CD4-positive, alpha-beta T cell treated with Interleukin-6 at 100 ng/mL for 8 hours (primary cell): Measurements from ENCODE around the gene LGI1.

Source experiments
- DNase-seq: peaks from one replicate; pipeline ENCODE4 v3.0.0-alpha.2; 2020; ENCODE audit warnings: mixed read lengths, low spot score

Gene LGI1

DNA sequence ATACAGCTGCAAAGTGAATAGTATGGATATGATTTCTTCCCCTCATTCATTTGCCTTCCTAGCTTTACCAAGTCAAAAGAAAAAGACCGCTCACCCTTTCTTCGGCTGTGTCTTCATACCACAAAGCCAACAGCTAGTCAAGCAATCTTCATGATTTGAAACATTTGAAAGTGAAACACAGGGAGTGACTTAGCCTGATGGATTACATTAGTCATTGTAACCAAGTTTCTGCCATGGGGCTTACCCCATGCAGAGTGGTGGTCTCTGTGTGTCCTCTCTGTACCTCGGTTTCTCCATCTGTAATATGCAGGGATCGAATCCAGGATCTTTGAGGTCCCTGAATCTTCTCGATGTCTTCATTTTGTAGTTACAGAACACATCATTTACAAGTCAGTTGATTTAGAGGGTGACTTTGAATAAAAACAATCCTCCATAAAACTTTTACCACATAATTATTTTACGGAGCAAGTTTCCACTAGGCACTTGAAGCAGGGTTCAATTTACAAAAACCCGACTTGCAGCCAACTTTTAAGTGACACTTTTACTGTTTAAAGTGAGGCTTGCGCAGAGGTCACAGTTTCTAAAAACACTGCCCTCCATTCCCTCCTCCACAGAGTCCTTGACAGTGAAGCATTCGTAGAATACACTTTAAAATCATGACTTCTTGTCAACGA is 2.2 kb upstream of the LGI1 start:
- no peak for DNase-seq

DNA sequence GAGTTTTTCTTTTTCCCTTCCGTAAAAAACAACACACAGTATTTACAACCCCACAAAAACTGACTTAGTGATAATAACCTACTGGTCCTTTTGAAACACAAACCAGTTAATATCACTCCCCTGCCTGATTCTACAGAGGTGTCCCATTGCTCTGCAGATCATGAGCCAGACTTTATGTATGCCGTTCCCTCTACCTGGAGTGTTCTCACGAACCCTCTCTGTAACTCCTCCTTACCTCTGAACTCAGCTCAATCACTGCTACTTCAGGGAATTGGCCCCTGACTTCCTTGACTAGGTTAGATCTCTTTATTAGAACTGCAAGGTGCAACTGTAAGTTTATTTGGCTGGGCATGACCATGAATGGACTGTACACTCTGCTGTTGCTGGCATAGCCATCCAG is 1.6 kb upstream of the LGI1 start:
- no peak for DNase-seq

DNA sequence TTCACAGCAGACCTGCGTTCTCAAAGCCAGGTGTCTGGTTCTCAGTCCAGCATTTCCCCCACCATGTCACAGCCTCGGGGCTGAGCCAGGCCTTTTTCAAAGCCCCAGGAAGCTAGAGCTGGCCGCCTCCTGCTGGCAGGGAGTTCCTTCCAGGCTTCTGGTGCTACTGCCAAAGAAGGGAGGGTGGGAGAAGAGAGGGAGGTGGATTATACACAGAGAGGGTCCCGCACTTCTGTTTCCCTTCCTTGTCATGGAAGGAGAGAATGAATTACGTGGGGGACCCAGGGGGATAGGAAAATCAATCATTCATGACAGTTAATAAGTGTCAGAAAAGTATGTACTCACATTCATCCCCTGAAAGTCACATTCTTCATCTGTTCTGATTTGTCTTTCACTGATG is 600 bp upstream of the LGI1 start:
- no peak for DNase-seq

GRCh38 chr10:93758508-93758885 is 761 bp downstream of the LGI1 start:
- DNase-seq, result no peak

DNA sequence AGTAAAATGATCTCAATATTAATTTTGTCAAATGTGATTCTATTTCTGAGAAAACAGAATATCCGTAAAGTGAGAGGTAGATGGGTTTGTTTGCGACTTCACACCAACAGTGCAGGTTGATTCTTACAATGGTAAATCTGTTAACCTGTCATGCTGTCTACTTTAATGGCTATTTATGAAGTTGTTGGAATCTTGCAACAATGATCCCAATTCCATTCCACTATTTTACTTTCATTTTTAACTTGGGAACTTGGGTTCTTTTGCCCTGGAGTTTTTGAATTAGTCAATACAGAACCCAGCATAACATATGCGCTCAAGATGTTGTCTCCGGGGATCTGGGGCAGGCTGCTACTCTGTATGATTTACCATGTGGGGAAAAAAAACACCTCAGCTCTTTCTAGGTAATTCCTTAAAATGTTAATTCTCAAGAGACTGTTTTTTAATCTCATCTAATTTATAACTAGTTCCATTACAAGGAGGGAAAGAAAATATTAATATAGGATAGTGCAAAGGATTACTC is 1.2 kb downstream of the LGI1 start:
- no peak for DNase-seq

- DNase-seq, result no peak
Measured at GRCh38 chr10:93760490-93760889, 2.8 kb downstream of the LGI1 start.

GRCh38 chr10:93762979-93763391 is 5.2 kb downstream of the LGI1 start:
- DNase-seq, result no peak

DNA sequence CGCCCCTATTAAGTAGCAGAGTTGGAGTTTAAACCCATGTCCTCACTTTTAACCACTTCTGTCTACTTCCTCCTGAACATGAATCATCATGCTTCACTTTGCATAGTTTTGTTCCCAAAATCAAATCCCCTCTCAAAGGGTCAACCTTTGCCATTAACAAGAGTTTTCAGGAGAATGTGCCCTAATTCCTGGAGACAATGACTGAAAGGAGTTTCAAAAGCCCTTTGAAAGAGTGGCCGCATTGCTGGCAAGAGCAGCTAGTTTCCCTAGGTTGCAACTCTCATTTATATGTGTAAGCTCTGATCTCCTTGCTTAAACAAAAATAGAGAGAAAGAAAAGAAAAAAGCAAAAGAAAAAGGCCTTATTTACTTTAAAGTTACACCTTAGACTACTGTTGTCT is 9.2 kb downstream of the LGI1 start:
- DNase-seq, result no peak

DNA sequence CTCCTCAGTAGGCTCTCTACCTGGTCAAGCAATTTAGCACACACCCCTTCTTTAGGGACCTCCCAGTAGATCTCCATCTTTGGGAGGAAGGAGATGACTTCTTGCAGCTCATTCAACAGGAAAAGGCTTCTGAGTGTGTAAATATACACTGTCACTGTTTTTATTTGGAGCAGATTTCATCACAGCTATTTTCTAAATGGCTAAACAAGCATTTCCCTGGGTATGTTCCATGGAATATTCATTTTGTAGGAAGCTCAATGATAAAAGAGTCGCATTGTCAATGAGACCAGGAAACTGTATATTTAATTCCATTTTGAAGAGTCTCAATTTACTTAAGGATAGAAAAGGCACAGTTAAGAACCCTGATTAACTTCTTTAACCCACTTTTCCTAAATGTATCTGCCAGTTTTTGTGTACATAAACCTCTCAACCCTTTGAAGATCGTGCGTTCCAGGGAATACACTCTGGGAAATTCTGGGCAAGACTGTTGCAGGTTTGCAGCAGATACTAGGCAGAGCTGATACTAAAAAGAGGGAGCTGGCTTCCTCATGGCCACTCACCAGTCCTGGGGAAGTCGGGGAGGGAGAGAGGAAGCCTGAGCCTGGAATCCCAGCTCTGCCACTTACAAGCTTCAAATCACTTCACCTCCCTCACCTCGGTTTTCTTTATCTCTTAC is 10.1 kb downstream of the LGI1 start:
- DNase-seq, result no peak

DNA sequence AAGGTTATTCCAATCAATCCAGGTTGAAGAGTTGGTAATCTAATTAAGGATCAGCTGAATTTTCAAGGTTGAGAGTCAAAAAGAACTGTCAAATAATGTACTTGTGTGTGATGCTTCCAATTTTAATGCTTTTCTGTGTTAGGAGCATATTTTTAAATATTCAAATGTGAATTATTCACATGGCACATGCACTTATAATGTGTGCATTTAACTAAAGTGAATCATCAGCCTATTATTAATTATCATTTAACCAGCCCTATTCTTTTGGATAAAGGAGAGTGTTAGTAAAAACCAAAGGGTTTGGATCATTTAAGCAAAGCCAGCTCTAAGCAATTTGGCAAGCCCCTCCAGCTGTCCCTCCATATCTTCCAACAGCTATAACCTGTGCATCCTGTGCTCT is 11.2 kb downstream of the LGI1 start:
- DNase-seq, result no peak

- no peak for DNase-seq
Measured at GRCh38 chr10:93771354-93771753, 13.6 kb downstream of the LGI1 start.

- DNase-seq, result no peak
Measured at GRCh38 chr10:93773120-93773519, 15.4 kb downstream of the LGI1 start.

DNA sequence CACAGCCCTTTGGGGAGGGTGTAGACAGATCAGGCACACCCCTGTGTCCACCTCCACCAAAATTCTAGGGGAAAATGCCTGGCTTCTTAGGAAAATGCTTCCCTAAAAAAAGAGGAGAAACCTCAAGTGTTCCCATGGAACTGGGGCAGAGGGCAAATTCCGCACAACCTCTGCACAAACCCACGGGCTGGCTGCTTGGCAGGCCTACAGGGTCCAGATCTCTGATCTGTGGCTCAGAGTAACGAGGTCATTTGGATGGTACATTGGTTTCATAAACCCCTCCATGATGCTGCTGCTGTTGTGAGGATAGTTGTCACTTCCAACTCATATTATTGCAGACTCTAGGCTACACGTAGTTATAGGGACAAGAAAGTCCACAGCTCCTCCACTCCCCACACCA is 16.0 kb downstream of the LGI1 start:
- DNase-seq, result no peak

DNA sequence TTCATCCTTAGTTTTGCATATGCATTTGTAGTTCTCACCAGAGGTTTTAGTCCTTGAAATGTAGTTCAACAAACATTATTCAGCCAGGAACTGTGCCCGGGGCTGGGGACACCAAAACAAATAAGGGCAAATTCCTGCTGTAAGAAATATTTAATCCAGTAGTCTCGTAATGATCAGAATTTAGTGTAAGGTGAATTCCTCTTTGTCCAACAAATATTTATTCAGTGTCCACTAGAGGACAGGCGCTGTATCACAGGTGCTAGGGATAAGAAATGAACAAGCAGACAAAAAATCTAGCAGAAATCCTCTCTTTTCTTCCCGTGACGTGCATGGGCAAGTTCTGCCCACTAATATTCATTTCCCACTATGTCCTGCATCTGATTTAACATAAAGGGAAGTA is 17.6 kb downstream of the LGI1 start:
- no peak for DNase-seq

DNA sequence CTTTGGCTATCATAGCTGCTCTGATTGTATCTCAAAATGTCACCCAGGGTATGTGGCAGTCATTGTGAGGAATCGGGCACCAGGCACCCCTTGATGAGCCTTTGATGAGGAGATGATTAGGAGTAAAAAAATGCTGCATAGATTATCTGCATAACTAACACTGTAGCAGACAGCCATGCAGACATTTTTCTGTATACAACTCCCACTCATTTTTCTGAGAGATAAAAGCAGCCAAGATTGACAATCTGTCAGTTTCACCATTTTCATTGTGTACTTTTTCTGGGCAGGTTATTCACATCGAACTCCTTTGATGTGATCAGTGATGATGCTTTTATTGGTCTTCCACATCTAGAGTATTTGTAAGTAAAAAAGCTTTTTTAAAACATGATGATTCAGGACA is 19.4 kb downstream of the LGI1 start:
- DNase-seq, result no peak

GRCh38 chr10:93784059-93784458 is 26.3 kb downstream of the LGI1 start:
- DNase-seq, result no peak

- no peak for DNase-seq
Measured at GRCh38 chr10:93788413-93789208, 30.9 kb downstream of the LGI1 start.

DNA sequence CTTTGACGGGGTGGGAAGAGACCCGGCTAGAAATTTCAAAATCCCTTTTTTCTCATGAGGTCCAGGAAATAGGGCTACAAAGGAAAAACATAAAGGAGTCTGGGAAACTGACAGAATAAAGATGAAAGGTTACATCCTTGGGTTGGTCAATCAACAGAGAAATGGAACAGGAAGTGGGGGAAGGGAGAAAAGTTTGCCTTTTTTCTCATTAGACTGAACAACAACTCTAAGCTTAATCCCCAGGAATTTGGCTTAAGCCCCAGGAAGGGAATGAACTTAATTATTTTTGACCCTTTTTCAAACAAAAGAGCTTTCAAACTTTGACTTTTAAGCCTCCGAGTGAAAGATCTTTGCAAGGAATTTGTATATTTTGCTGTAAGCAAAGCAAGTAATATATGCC is 32.7 kb downstream of the LGI1 start:
- no peak for DNase-seq

DNA sequence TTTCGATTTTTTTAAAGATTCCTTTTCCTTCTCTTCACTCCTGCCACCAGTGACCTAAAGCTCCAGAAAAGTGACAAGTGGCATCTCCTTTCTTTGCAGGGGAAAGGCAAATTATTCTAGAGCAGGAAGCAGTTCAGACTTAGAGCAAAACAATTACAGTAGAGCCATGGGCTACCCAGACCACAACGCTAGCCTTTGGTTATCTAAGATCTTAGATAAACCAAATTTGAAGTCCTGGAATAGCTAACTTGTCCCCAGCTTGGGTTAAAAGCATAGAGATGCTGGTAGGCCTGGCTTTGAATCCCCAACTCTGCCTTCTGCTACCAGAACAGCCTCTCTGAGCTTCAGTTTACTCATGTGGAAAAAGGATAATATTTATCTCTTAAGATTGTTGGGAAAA is 38.4 kb downstream of the LGI1 start:
- no peak for DNase-seq

DNA sequence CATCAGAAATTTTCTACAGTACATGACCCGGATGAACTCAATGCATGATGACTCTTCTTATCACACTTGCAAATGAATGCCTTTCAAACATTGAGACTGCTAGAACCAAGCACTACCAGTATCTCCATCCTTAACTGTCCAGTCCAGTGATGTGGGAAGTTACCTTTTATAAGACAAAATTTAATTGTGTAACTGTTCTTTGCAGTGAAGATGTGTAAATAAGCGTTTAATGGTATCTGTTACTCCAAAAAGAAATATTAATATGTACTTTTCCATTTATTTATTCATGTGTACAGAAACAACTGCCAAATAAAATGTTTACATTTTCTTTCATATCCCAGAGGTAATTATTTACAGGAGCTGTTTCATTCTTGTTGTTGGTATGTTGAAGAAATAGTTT is 40.1 kb downstream of the LGI1 start:
- no peak for DNase-seq

DNA sequence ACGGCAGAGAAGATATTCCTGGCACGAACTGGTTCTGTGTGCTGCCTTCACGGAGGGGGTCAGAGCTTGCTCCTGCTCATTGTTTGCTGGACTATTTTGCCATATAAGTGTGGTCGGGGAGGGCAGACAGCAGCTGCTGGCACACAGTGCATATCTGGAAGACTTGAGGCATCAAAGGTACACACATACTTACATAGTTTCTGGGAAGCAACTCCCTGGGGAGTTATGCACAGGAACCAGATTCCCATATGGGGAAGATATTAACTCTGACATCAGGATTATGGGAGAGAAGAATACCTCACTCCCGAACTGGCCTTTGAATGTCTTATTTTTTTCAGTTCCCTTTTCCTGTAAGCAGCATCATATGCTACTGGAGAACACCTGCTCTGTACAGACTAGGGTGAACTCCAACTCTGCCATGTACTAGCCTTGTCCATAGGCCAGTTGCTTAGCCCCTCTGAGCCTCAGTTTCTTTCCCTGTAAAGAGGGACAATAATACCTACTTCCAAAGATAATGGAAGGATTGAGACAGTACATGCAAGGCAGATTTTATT is 41.5 kb downstream of the LGI1 start:
- no peak for DNase-seq

DNA sequence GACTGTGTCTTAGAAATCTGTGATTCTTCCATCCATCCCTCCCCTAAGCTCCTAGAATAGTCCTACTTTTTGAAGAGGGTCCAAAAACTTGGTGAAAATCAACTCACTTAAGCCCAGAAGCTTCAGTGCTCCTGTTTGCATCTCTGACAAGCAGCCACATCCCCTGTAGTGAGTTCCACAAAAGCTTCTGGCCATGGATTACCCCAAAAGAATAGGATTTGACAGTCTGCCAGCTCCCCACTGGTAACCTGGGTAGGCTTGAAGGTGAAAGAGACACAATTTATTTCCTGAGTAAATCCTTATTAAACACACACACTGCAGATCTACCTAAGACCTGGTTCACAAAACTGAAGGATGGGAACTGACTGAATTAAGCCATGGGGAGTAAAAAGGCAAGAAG is 46.5 kb downstream of the LGI1 start:
- no peak for DNase-seq

- no peak for DNase-seq
Measured at GRCh38 chr10:93806903-93807302, 49.2 kb downstream of the LGI1 start.
